ENCODE results near the gene UBXN4. TPM values are rescaled to one million over a fixed set of nuclear protein-coding genes. Genes with fewer than 3 reads are reported as not detected.

Gene UBXN4
- total RNA-seq, 1 experiment from 2014 or later: 65.4 TPM

GRCh38 chr2:135825550-135826176 lies 84.0 kb downstream of the UBXN4 start:
- Histone ChIP-seq H2BK15ac (ENCODE audit: low read depth, low read length) (no peak overlapping the region), H4K20me1 (ENCODE audit: control insufficient read depth, insufficient read depth, insufficient read length) (no peaks in the 10 kb centered on the region)

More at GRCh38 chr2:135825550-135826176, 84.0 kb downstream of the UBXN4 start:
- Mint-ChIP-seq H3K36me3 (ENCODE audit: insufficient read depth in 1 of 3, low read depth in 3 of 3) (peaks cover 0 to 7% (median 4%) of the 10 kb centered on the region in 3 experiments; a peak in 4 of 7 replicates), H3K4me1 (no peaks in the 10 kb centered on the region), H3K4me3 (no peak overlapping the region), H3K9me3 (peaks cover 10% of the 10 kb centered on the region in 2 experiments; a peak in 4 of 5 replicates), H3K27ac (no peak overlapping the region; a peak in 1 of 7 replicates), H3K27me3 (ENCODE audit: low read depth) (no peaks in the 10 kb centered on the region; the same call in 1 of the 2 replicates)
- no peak for TF ChIP-seq CTCF (conservative IDR thresholded peaks at IDR 0.05)
- no CpG with 5 or more reads among the region's 11 CpGs for WGBS (ENCODE audit: extremely low coverage, insufficient read length, low lambda C conversion rate)
- no peak overlapping the region for H4K8ac ChIP-seq (replicated peaks; ENCODE audit: insufficient read length, low read depth, low read length)
- no peak overlapping the region for H2BK20ac ChIP-seq (ENCODE audit: low read depth, low read length, poor library complexity, severe bottlenecking)
- H3K9ac ChIP-seq (ENCODE audit: extremely low read depth, insufficient read length, low read length): no peak overlapping the region
- no peaks in the 10 kb centered on the region for H3K9me3 ChIP-seq (ENCODE audit: control insufficient read depth, low read depth, low read length)
- no peak overlapping the region for H3K27ac ChIP-seq (ENCODE audit: insufficient read length, low read depth, low read length)
- H3K56ac ChIP-seq (ENCODE audit: insufficient read length, low read depth, low read length): no peak overlapping the region
- no peak overlapping the region for H4K5ac ChIP-seq (ENCODE audit: insufficient read length, low read depth, low read length)
- H3T11ph ChIP-seq (ENCODE audit: low read length): no peak overlapping the region
- no peaks in the 10 kb centered on the region for H3K79me2 ChIP-seq (ENCODE audit: insufficient read depth, low read length)
- H2BK12ac ChIP-seq (ENCODE audit: insufficient read length, low read depth, low read length): no peak overlapping the region
- no peak overlapping the region for H2AK5ac ChIP-seq (ENCODE audit: insufficient read length, low read length)
- no peaks in the 10 kb centered on the region for H3K27me3 ChIP-seq (ENCODE audit: insufficient read depth, low read length)
- H2BK5ac ChIP-seq (ENCODE audit: insufficient read length, low read length): no peak overlapping the region
- no peak overlapping the region for H3K4me2 ChIP-seq (ENCODE audit: insufficient read depth, insufficient read length, low read length)
- no peaks in the 10 kb centered on the region for H3K23me2 ChIP-seq (ENCODE audit: insufficient read length, low read depth, low read length, poor library complexity, severe bottlenecking)
- H4K91ac ChIP-seq (ENCODE audit: insufficient read length, low read depth, low read length): no peak overlapping the region
- H2AFZ ChIP-seq (ENCODE audit: low read length): no peak overlapping the region
- no peak overlapping the region for H3K23ac ChIP-seq (ENCODE audit: insufficient read length, low read depth, low read length)
- H2BK120ac ChIP-seq (ENCODE audit: low read depth, low read length, poor library complexity, severe bottlenecking): no peak overlapping the region
- no peaks in the 10 kb centered on the region for H3K79me1 ChIP-seq (ENCODE audit: insufficient read depth, low read depth, low read length, poor library complexity, severe bottlenecking)
- DNase-seq: no peak
- no peak overlapping the region for H3K18ac ChIP-seq (ENCODE audit: insufficient read length, low read depth, low read length)
- H3K4me1 ChIP-seq (ENCODE audit: insufficient read depth, low read length): no peaks in the 10 kb centered on the region
- H3K14ac ChIP-seq (ENCODE audit: insufficient read depth, low read length): no peak overlapping the region
- H3K4ac ChIP-seq (ENCODE audit: low read depth, low read length): no peak overlapping the region

All from H9 (cell line).